ENCODE data around the gene IPPK.
"Not testable (repeated sequence)": the region's sequence is repeated elsewhere in the genome, so short reads cannot be mapped to it uniquely, and the experiment has no call there.

Gene IPPK

GRCh38 chr9:92592537-92592936 is 77.4 kb downstream of the IPPK start:
- no peak overlapping the region for H3K4me3 ChIP-seq (ENCODE audit: low read depth, low read length)
- no peak for DNase-seq (ENCODE audit: low read depth)
- no peak for TF ChIP-seq CTCF (IDR thresholded peaks at IDR 0.05; ENCODE audit: insufficient read depth, low read depth, low read length, missing control alignments)

- TF ChIP-seq CTCF (IDR thresholded peaks at IDR 0.05; ENCODE audit: insufficient read depth, low read depth, low read length, missing control alignments), result no peak
- H3K4me3 ChIP-seq (ENCODE audit: low read depth, low read length), result no peak overlapping the region
- DNase-seq (ENCODE audit: low read depth), result no peak
These were observed 79.6 kb downstream of the IPPK start for GRCh38 chr9:92590377-92590776.

- H3K4me3 ChIP-seq (ENCODE audit: low read depth, low read length), result no peak overlapping the region
- no peak for DNase-seq (ENCODE audit: low read depth)
- no peak for TF ChIP-seq CTCF (IDR thresholded peaks at IDR 0.05; ENCODE audit: insufficient read depth, low read depth, low read length, missing control alignments)
These were observed 80.0 kb downstream of the IPPK start for GRCh38 chr9:92589923-92590322.

- TF ChIP-seq CTCF (IDR thresholded peaks at IDR 0.05; ENCODE audit: insufficient read depth, low read depth, low read length, missing control alignments), result no peak
- H3K4me3 ChIP-seq (ENCODE audit: low read depth, low read length), result no peak overlapping the region
- no peak for DNase-seq (ENCODE audit: low read depth)
These were observed 93.8 kb downstream of the IPPK start for GRCh38 chr9:92576175-92576574.

GRCh38 chr9:92573612-92574011 is 96.3 kb downstream of the IPPK start:
- not testable (repeated sequence) for H3K4me3 ChIP-seq (ENCODE audit: low read depth, low read length); DNase-seq (ENCODE audit: low read depth)

- DNase-seq (ENCODE audit: low read depth); H3K4me3 ChIP-seq (ENCODE audit: low read depth, low read length): not testable (repeated sequence)
These were observed 98.1 kb downstream of the IPPK start for GRCh38 chr9:92571871-92572270.

- no peak for DNase-seq (ENCODE audit: low read depth)
- no peak for TF ChIP-seq CTCF (IDR thresholded peaks at IDR 0.05; ENCODE audit: insufficient read depth, low read depth, low read length, missing control alignments)
- H3K4me3 ChIP-seq (ENCODE audit: low read depth, low read length), result no peak overlapping the region
These were observed 104.9 kb downstream of the IPPK start for GRCh38 chr9:92564982-92565381.

GRCh38 chr9:92564504-92564903 is 105.4 kb downstream of the IPPK start:
- no peak for DNase-seq (ENCODE audit: low read depth)
- no peak overlapping the region for H3K4me3 ChIP-seq (ENCODE audit: low read depth, low read length)
- no peak for TF ChIP-seq CTCF (IDR thresholded peaks at IDR 0.05; ENCODE audit: insufficient read depth, low read depth, low read length, missing control alignments)

Measured in GM12865 (cell line).